HepG2 (cell line): Measurements from ENCODE around the gene SAE1. TPM values are rescaled to one million over a fixed set of nuclear protein-coding genes. Genes with fewer than 3 reads are reported as not detected.

Source experiments
- CREB1 ChIP-seq, 2 experiments: fragments of 450-650 bp in 1 of 2; IDR thresholded peaks; 2 replicates each; pipeline ENCODE4 v1.6.1; 2016 to 2017; ENCODE audit warnings: control low read depth in 1 of 2, mild to moderate bottlenecking in 1 of 2, missing compliant biosample characterization in 1 of 2, missing genetic modification characterization in 1 of 2
- DMAP1 ChIP-seq: IDR thresholded peaks from 2 replicates; pipeline ENCODE4 v1.6.1; 2016
- FOXC1 ChIP-seq: sonication (generic); formaldehyde crosslinking; IDR thresholded peaks from 2 replicates; pipeline ENCODE4 v1.8.0; 2022; ENCODE audit warnings: mild to moderate bottlenecking, missing genetic modification reagents, borderline replicate concordance
- HDAC1 ChIP-seq: sonication (generic); formaldehyde crosslinking; IDR thresholded peaks from 2 replicates; pipeline ENCODE4 v1.5.1; 2020; ENCODE audit warnings: mild to moderate bottlenecking, missing genetic modification reagents
- KDM6A ChIP-seq: IDR thresholded peaks from 2 replicates; pipeline ENCODE4 v1.6.1; 2016; ENCODE audit warnings: low read depth
- TSC22D2 ChIP-seq: sonication (generic); formaldehyde crosslinking; IDR thresholded peaks from 2 replicates; pipeline ENCODE4 v1.5.1; 2020; ENCODE audit warnings: missing genetic modification reagents, mild to moderate bottlenecking, borderline replicate concordance
- ZBTB1 ChIP-seq: sonication (generic); formaldehyde crosslinking; IDR thresholded peaks from 2 replicates; pipeline ENCODE4 v1.4.0; 2020; ENCODE audit warnings: missing genetic modification reagents, borderline replicate concordance
- ZNF292 ChIP-seq: sonication (generic); formaldehyde crosslinking; IDR thresholded peaks from 2 replicates; pipeline ENCODE4 v1.8.1; 2022; ENCODE audit warnings: mild to moderate bottlenecking, low read depth, missing genetic modification reagents, borderline replicate concordance
- ZNF335 ChIP-seq: sonication (generic); formaldehyde crosslinking; IDR thresholded peaks from 2 replicates; pipeline ENCODE4 v1.4.0; 2020; ENCODE audit warnings: missing genetic modification reagents
- ZNF510 ChIP-seq: sonication (generic); formaldehyde crosslinking; IDR thresholded peaks from 2 replicates; pipeline ENCODE4 v1.4.0; 2020; ENCODE audit warnings: low read depth, mild to moderate bottlenecking, missing genetic modification reagents
- ZNF761 ChIP-seq: sonication (generic); formaldehyde crosslinking; conservative IDR thresholded peaks from 2 replicates; pipeline ENCODE4 v1.4.0; 2020; ENCODE audit warnings: mild to moderate bottlenecking, missing genetic modification reagents
- polyA plus RNA-seq, 8 experiments: library from polyadenylated mRNA; depleted of rRNA in 3 of 8; stranded (reverse) in 7 of 8; unstranded in 1 of 8; fragments of >200 nt; fragmentation: Illumina TruSeq in 4 of 8; extraction: Trizol in 4 of 8; gene quantifications; 2 replicates each; pipeline versions ENCODE4 v1.2.1 to v1.2.3, GENCODE V29; 2011 to 2016; ENCODE audit warnings: low read depth in 4 of 8, missing spikeins in 1 of 8, mixed read lengths in 1 of 8; ENCODE audit not compliant: insufficient read depth in 1 of 8
- total RNA-seq, 5 experiments: library from RNA; depleted of rRNA; stranded (reverse); fragments of >200 nt; fragmentation: Illumina TruSeq; extraction: Trizol; gene quantifications; 2 replicates each; pipeline ENCODE4 v1.2.3, GENCODE V29; 2016; ENCODE audit warnings: low read depth in 1 of 5
- TF ChIP-seq, protein P1 (sequence below): sonication (generic); formaldehyde crosslinking; IDR thresholded peaks from 2 replicates; pipeline ENCODE4 v1.5.1; 2020; ENCODE audit warnings: mild to moderate bottlenecking, missing genetic modification reagents, moderate library complexity
- TF ChIP-seq, protein P2 (sequence below): sonication (generic); formaldehyde crosslinking; conservative IDR thresholded peaks from 2 replicates; pipeline ENCODE4 v1.8.0; 2022; ENCODE audit warnings: low read depth, missing genetic modification reagents
- TF ChIP-seq, protein P3 (sequence below): sonication (generic); formaldehyde crosslinking; IDR thresholded peaks from 2 replicates; pipeline ENCODE4 v1.4.0; 2020; ENCODE audit warnings: missing genetic modification reagents, borderline replicate concordance
- TF ChIP-seq, protein P4 (sequence below), 2 experiments: IDR thresholded peaks; 2 replicates each; pipeline ENCODE4 v1.6.1; 2011 to 2012; ENCODE audit warnings: low read length in 2 of 2, borderline replicate concordance in 1 of 2, low read depth in 1 of 2, mild to moderate bottlenecking in 1 of 2, moderate library complexity in 1 of 2

SAE1 gene
- total and polyA plus RNA-seq, 2 of the 13 experiments (the other 11 are each of a cell fraction or from before 2014, with no cell fraction given), result 87.6 to 197 TPM

DNA sequence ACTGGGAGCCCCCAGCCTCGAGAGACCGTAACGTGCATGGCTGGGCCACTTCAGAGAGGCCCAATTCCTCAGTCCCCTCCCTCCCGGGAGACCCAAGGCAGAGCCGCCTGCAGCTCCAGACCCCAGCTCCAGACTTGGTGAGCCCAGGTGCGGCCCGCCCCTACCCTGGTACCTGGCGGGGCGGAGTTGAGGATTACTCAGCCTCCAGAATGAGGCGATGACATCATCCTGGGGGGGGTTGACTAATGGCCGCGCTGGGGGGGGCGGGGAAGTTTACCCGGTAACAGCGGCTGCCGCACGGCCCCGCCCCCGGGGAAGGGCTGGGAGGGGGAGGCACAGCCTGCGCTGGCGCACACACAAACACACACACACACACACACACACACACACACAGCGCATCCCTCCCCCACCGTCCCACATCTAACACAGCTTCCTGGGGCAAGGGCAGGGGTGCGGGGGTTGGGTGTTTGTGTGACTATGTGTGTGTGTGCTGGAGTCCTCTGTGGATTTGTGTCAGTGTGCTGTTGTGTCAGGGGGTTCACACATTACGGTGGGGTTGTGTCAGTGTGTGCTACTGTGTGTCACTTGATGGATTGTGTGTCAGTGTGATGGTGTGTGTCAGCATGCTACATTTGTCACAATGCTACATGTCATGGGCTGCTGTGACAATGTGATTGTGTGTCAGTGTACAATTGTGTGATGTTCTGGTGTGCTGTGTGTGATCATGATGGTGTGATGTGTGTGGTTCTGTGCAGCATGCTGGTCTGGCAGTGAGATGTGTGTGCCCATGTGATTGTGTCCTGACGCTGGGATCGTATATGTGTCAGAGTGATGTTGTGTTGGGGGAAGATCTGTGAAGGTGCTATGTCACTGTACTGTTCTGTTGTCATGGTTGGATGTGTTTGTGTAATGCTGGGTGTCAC is 110.6 kb downstream of the SAE1 start (continued):
- 0 out of 2 replicates have a peak, but pooled peaks have one; percentile 31 for TF ChIP-seq FOXC1 (CRISPR knock-in tag)
- no peak; the same call in 1 of the 2 replicates for TF ChIP-seq ZNF292 (CRISPR knock-in tag)
- TF ChIP-seq, protein P1, sequence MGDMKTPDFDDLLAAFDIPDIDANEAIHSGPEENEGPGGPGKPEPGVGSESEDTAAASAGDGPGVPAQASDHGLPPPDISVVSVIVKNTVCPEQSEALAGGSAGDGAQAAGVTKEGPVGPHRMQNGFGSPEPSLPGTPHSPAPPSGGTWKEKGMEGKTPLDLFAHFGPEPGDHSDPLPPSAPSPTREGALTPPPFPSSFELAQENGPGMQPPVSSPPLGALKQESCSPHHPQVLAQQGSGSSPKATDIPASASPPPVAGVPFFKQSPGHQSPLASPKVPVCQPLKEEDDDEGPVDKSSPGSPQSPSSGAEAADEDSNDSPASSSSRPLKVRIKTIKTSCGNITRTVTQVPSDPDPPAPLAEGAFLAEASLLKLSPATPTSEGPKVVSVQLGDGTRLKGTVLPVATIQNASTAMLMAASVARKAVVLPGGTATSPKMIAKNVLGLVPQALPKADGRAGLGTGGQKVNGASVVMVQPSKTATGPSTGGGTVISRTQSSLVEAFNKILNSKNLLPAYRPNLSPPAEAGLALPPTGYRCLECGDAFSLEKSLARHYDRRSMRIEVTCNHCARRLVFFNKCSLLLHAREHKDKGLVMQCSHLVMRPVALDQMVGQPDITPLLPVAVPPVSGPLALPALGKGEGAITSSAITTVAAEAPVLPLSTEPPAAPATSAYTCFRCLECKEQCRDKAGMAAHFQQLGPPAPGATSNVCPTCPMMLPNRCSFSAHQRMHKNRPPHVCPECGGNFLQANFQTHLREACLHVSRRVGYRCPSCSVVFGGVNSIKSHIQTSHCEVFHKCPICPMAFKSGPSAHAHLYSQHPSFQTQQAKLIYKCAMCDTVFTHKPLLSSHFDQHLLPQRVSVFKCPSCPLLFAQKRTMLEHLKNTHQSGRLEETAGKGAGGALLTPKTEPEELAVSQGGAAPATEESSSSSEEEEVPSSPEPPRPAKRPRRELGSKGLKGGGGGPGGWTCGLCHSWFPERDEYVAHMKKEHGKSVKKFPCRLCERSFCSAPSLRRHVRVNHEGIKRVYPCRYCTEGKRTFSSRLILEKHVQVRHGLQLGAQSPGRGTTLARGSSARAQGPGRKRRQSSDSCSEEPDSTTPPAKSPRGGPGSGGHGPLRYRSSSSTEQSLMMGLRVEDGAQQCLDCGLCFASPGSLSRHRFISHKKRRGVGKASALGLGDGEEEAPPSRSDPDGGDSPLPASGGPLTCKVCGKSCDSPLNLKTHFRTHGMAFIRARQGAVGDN (CRISPR knock-in tag), result peak; percentile 58
- TF ChIP-seq ZNF335 (CRISPR knock-in tag), result 0 out of 2 replicates have a peak, but pooled peaks have one; percentile 50
- TF ChIP-seq ZBTB1 (CRISPR knock-in tag), result no peak
- peak; percentile 54; the same call in 1 of the 2 replicates for TF ChIP-seq ZNF510
- TF ChIP-seq, protein P2, sequence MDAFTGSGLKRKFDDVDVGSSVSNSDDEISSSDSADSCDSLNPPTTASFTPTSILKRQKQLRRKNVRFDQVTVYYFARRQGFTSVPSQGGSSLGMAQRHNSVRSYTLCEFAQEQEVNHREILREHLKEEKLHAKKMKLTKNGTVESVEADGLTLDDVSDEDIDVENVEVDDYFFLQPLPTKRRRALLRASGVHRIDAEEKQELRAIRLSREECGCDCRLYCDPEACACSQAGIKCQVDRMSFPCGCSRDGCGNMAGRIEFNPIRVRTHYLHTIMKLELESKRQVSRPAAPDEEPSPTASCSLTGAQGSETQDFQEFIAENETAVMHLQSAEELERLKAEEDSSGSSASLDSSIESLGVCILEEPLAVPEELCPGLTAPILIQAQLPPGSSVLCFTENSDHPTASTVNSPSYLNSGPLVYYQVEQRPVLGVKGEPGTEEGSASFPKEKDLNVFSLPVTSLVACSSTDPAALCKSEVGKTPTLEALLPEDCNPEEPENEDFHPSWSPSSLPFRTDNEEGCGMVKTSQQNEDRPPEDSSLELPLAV (CRISPR knock-in tag), result peak; percentile 61; the same call in 1 of the 2 replicates
- TF ChIP-seq KDM6A (CRISPR knock-in tag), result 0 out of 2 replicates have a peak, but pooled peaks have one; percentile 20
- TF ChIP-seq HDAC1 (CRISPR knock-in tag), result peak; percentile 9; the same call in 1 of the 2 replicates
- no peak for TF ChIP-seq TSC22D2 (CRISPR knock-in tag)
- TF ChIP-seq, protein P3, sequence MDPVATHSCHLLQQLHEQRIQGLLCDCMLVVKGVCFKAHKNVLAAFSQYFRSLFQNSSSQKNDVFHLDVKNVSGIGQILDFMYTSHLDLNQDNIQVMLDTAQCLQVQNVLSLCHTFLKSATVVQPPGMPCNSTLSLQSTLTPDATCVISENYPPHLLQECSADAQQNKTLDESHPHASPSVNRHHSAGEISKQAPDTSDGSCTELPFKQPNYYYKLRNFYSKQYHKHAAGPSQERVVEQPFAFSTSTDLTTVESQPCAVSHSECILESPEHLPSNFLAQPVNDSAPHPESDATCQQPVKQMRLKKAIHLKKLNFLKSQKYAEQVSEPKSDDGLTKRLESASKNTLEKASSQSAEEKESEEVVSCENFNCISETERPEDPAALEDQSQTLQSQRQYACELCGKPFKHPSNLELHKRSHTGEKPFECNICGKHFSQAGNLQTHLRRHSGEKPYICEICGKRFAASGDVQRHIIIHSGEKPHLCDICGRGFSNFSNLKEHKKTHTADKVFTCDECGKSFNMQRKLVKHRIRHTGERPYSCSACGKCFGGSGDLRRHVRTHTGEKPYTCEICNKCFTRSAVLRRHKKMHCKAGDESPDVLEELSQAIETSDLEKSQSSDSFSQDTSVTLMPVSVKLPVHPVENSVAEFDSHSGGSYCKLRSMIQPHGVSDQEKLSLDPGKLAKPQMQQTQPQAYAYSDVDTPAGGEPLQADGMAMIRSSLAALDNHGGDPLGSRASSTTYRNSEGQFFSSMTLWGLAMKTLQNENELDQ (CRISPR knock-in tag), result no peak
- no peak for TF ChIP-seq ZNF761 (CRISPR knock-in tag)
- TF ChIP-seq, protein P4, sequence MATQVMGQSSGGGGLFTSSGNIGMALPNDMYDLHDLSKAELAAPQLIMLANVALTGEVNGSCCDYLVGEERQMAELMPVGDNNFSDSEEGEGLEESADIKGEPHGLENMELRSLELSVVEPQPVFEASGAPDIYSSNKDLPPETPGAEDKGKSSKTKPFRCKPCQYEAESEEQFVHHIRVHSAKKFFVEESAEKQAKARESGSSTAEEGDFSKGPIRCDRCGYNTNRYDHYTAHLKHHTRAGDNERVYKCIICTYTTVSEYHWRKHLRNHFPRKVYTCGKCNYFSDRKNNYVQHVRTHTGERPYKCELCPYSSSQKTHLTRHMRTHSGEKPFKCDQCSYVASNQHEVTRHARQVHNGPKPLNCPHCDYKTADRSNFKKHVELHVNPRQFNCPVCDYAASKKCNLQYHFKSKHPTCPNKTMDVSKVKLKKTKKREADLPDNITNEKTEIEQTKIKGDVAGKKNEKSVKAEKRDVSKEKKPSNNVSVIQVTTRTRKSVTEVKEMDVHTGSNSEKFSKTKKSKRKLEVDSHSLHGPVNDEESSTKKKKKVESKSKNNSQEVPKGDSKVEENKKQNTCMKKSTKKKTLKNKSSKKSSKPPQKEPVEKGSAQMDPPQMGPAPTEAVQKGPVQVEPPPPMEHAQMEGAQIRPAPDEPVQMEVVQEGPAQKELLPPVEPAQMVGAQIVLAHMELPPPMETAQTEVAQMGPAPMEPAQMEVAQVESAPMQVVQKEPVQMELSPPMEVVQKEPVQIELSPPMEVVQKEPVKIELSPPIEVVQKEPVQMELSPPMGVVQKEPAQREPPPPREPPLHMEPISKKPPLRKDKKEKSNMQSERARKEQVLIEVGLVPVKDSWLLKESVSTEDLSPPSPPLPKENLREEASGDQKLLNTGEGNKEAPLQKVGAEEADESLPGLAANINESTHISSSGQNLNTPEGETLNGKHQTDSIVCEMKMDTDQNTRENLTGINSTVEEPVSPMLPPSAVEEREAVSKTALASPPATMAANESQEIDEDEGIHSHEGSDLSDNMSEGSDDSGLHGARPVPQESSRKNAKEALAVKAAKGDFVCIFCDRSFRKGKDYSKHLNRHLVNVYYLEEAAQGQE (IDR thresholded peaks at IDR 0.05; ENCODE audit: borderline replicate concordance in 1 of 2, low read depth in 1 of 2, low read length in 2 of 2), result no peak
- TF ChIP-seq CREB1 (IDR thresholded peaks at IDR 0.05), result 0 out of 2 replicates have a peak, but pooled peaks have one; percentile 25
- TF ChIP-seq CREB1 (CRISPR knock-in tag; IDR thresholded peaks at IDR 0.05), result peak; percentile 19; the same call in 1 of the 2 replicates
- 0 out of 2 replicates have a peak, but pooled peaks have one; percentile 25 for TF ChIP-seq DMAP1 (CRISPR knock-in tag)
